Suppressor macrophage (primary cell): ENCODE data around the gene DIAPH3.

Experiments
- DNase-seq, 4 experiments: peaks; one replicate each; pipeline ENCODE4 v3.0.0-alpha.2; 2020 to 2022

The DIAPH3 gene

DNA sequence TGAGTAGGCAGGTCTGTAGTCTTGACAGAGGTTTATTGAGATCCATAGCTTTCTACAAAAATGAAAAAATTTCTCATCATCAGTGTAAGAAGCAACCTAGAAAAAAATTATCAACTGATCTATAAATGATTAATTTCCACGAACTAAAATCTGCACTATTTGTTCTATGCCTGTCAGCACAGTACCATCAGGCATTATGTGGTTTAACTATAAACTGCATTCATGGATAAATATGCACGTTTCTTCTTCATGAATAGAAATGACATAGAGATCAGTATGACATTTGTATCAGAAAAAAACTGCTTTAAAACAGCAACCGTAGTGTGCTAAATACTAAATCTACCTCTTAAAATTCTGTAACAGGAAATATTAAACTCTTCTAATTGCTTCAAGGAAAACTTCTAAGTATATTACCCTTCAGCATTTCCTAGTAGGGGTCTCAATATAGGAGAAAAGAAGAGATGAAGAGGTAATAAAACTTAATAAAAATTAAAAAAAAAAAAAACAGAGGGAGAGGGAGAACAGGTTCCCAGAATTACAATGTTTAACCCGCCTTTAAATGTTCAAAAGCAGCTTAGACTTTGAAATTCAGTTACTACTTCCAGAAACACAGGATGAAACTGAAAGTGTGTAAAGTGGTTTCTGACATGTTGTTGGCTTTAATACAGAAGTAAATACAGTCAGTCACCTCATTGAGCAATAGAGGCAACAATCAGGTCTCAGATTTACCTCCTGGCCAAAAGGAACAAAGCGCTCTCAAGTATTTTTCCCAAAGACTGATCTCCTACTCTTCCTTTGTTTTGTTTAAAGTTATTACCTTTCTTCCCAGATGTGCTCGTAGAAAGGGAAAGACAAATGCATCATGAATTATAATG, 144.4 kb downstream of the DIAPH3 start:
- peak; percentile 7 to 59 (median 40) for DNase-seq

DNA sequence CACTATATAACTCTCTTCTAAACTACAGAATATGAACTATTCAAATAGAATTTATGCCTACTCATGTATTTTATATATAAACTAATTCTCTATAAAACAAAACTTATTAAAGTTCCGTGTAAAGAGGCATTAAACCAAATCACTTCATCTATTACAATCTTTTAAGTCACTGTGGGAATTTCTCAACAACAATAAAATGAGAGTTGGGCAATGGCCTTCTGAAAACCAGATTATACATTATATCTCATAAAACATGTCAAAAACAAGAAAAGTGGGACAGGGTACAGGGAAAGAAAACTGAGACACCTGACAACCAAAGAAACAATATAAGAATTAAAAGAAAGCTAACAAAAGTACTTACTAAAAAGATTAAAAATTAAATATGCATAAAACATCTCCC, 145.2 kb downstream of the DIAPH3 start:
- DNase-seq: no peak

DNA sequence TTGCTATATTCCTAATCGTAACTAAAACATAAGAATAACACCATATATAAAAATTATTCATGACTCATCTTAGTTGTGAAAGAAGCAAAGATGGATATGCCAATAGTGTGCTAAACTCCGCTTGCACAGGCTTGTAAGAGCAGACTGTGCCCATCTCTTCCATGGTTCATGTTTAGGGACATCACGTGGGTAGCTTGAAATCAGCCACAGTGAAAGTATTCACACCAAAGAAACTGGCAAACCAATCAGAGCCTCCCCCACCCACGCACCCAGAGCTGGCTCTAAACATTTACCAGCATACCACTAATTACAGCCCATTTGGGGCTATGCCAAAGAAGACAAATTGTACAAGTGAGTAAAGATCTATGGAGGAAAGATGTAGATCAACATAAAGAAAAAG, 147.5 kb downstream of the DIAPH3 start:
- DNase-seq: no peak

DNA sequence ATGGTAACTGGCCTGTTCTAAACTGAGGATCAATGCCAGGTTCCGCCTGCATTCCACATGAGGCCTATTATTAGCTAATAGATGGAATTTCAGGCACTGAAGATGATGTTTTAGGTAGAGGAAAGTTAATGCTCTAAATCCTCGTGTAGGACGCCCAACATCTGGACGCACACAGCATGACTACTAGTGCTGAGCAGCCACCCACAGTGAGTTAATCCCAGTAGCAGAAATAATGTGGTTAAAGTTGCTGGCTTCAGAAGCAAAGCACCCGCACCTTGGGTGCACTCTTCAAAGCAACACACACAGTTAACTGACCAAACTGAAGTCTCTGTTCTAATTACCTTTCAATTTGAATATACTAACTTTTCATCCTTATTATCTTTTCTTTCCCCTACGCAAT, 150.6 kb downstream of the DIAPH3 start:
- no peak for DNase-seq

DNA sequence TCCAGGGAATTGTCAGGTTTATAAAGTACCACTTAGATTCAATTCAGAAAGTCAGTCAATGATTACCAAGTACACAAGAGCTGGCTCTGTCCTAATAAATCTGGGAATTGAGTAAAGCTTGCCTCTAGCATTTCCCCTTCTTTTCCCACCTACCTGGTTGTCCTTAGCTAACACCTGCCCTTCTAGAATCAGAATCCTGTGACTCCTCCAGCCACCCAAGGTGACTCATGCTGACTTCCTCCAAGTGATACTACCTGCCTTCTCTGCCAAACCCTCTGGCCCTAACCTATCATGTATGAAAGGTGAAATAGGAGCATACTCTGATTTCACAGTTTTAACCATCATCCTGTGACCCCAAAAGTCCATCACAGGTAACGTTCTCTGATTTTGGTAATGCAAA, 151.2 kb downstream of the DIAPH3 start:
- DNase-seq: no peak

DNA sequence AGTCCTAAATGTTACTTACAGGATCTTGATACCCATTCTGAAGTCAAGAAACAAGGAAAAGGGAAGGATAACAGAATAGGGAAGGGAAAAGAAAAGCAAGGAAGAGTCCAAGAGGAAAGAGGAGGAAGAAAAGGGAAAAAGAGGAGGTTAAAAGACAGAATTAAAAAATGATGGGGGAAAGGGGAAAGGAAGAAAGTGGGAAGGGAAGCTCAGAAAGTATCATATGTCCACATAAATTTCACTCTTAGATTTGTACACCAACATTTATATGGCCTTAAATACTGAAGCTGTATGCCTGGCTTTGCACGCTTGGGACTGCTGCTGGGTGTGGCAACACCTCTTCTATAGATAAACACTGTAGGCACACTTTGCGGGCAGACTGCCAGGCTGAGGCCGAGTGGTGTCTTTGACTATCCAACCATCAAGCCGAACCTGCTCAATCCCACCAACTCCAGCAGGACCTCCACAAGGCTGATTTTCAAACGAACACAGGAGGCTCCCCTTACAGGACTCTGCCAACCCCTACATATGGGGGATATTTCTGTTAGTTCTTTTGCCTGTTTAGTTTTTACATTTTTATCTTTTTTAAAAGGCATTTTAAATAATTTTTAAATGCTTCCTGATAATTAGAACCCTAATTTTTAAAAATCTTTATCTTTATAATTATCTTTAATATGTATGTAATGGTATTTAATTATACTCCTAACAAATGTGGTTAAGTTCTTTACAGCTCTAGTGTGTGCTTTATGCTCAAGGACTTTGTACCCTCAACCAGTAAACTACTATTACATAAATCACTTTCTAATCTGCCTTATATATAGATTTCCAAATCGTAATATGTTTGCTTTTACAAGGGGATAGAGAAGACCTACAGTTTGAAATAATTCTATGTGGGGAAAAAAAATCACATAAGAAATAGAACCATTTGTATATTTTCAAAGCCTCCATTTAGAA, 154.2 kb downstream of the DIAPH3 start:
- no peak for DNase-seq

DNA sequence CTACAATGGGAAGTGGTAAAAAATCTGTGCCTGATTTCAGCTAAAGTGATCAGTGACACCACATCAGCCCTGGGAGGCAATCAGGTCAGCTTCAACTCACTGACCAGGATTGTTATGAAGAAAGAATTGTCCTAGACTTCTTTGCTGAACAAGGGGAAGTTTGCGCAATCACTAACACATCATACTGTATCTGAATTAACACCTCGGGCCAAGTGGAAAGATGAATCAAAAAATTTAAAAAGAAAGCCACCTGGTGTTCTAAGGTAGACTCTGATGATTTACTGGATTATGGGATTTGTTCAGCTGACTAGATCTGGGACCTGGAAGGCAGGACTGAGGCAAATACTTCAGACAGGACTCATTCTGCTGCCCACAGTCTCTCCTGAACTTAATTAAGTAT, 161.8 kb downstream of the DIAPH3 start:
- peak in 3 of 4 experiments; percentile 2 to 41 (median 28) for DNase-seq

DNA sequence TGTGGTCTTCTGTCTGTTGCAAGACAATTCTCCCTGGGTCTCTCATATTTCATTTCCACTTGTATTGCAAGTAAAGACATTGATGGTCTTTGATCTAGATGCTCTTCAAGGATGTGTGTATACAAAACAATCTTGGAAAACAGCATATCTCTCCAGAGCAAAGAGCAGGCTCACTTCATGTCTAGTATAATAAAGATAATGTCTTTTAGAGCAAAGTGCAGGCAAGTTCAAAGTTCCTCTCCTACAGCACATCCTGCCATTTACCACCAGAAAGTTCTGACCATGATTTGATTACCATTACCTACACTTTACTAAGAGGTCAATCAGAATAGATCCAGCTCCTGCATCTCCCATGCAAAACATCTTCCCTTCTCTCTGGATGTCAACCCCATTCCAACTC, 162.8 kb downstream of the DIAPH3 start:
- DNase-seq: no peak

DNA sequence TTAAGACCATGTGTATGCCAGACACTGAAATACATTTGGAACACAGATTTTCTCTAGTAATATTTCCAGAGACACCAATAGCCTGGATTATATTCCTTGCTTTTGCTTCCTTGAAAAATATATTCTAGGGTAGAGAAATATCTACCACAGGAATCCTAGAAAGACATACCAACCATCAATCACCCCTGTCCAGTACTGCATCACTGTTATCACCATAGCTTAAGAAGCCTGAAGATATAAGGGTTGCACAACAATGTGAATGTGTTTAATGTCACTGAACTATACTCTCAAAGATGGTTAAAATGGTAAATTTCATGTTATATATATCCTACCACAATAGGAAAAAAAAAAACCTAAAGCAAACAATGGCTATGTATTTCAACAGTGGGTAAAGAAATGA, 163.6 kb downstream of the DIAPH3 start:
- no peak for DNase-seq

DNA sequence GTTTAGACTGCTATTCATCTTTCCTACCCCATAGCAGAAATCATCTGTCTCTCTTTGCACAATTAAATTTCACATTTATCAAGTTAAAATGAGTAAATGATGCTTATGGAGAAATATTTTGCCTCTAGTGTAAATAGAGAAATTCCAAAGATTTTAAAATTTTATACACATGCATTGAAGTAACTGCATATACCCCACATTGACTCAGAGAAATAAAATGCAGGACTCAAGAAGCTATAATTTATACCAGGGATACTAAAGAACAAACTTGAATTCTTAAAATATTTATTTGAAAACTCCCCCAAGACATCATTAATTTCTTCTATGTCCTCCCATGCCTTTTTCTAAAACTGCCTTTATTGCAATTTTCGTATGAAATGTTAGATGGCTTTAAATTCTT, 165.8 kb downstream of the DIAPH3 start:
- no peak for DNase-seq

DNA sequence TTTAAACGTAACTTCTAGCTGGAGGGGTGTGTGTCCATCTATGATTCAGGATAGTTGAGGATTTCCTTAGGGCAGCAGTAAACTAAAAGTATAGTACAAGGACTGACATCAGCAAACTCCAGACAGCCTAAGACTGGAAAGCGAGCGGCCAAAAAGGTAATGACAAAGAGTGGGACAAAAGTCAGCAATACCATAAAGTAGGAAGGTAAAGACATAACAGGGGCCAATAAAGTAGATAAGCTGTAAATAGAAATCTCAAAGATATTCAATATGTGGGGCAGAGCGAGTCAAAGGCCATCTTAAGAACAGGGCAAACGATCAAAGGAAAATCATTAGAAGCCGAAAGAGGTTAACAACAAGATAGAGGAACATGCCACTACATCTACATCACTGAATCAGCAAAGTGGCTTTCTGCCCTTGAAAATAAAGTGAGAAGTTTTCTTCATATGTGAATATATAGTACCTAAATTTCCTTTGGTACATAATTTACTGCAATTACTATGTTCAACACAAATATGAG, 167.2 kb downstream of the DIAPH3 start:
- no peak for DNase-seq

DNA sequence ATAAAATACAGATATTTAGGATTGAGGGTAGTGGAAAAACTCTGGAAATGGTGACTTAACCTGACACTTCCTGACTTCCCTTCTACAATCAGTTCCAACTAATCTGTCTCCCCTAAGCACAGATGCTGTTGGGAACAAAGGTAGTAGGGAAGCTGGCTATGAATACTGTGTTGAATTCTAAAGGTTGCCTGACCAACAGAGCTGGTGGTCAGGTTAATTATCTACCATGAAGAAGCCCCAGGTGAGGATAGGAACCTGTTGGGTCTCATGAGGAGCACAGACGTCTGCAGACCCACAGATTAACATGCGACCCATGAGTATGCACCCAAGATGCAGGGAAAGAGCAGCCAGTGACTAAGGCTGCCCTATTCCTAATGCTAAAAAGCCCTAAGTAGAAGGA, 172.3 kb downstream of the DIAPH3 start:
- DNase-seq: no peak

DNA sequence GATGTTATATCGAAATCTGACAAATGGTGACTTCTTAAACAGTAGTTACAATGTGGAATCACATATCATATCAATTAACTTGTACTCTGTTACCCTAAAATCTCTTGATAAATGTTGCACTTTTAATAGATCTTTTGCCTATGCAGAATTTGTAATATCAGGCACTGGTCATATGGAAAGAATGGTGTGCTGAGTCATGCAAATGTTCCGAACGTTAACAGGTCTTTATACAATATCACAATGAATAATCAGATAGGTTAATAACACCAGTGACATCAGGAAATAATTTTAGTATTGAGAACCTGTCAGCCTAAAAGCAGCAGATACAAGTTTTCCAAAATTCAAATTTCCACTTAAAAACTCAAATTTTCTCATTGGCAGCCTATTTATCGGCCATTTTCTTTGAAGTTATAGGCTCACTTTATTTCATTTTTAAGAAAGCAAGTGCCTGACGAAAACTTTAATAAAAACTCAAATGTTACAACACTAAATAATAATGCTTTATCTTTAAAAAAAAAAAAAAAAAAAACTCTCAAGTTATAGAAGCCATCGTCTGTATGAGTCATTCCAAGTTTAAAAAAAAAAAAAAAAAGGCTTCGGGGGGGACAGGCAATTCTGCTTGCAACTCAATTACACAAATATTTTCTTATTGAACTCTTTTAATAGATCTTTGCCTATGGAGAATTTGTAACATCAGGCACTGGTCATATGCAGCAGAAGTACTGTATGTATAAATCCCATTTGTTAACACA, 180.9 kb downstream of the DIAPH3 start:
- no peak for DNase-seq

DNA sequence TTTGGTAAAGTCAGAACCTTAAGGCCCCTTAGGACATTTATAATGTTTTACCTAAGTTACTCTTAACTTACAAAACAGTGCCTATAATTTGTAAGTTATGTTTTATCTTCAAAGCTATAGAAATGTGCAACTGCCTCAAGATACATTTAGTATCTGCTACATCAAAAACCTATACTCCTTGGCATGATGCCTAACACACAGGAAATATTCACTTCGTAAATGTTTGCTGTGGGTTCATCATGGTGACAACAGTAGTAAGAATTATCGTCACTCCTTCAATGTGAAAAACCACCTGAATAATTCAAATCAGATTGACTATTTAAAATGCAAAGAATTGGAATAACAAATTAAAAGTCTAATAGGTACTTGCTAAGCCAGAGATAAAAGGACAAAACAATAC, 184.1 kb downstream of the DIAPH3 start:
- no peak for DNase-seq

DNA sequence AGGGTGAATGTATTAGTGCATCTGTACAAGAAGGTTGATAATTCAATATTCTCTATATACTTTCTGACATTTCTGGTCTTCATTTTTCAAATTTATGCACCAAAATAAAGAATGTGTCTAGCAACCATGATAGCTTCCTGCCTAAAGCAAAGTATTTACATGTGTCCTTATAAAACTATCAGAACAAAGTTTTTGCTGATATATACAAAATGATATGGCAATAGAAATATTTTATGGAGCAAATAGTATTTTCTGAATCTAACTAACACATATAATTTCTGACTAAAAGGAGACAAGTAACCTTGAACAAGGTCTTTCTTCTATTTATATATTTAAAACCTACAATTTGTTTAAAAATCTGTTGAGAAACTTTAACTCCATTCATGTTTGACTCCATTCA, 184.9 kb downstream of the DIAPH3 start:
- no peak for DNase-seq

DNA sequence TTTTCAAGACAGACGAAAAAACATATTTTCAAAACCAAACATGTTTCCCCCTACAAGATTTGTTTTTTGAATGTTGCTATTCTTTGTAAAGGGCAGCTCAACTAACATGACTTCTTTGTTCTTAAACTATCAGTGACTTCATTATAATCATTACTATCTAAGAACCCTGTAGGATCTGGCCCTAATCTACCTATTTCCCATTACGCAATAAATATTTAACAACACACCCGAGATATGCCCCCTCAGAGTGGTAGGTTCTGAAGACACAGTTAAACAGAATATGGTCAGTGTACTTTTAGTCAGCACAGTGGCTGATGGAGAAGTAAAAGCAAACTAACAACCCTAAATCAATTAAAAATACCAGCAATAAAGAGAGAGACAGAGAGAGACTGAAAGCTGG, 186.9 kb downstream of the DIAPH3 start:
- no peak for DNase-seq

DNA sequence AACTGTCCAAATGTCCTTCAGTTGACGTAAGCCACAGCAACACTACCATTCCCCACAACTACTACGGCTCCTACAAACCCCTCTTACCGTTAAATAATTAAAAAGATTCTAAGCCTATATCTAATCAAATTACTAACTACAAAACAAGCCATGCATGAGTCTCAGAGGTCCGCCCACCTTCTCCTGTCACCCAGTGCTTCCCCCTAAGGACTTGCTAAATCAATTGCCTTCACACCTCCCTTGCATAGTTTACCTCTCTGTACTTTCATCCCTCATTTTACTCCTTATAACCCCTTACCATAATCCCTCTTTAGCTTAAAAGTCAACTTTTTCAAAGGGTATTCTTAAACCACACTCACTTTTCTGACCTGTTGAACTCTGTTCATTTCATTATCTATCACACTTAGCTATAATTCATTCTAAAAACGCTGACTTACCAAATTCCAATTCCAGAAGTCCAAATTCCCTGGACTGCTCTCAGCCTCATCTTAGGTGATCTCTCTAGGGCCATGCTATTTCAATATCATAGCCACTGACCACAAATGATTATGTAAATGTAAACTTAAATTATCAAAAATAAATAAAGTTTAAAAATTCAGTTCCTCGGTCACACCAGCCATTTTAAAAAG, 187.8 kb downstream of the DIAPH3 start:
- no peak for DNase-seq

DNA sequence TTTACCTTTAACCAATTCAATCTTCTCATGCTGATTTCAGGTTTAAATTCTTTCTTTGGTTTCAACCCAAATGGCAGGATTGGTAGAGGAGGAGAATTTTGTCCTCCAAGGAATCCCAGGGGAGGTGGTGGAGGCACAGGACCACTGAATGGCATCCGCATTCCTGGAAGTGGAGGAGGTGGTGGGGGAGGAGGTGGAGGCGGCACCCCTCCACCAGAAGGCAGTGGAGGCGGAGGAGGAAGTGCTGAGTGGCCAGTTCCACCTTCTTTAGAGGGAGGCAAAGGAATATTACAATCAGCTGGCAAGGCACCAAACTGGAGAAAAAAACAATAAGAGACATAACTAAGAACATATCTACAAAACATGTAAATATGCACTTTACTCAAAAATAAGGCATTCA, 192.9 kb downstream of the DIAPH3 start:
- DNase-seq: peak in 1 of 4 experiments; percentile 2

DNA sequence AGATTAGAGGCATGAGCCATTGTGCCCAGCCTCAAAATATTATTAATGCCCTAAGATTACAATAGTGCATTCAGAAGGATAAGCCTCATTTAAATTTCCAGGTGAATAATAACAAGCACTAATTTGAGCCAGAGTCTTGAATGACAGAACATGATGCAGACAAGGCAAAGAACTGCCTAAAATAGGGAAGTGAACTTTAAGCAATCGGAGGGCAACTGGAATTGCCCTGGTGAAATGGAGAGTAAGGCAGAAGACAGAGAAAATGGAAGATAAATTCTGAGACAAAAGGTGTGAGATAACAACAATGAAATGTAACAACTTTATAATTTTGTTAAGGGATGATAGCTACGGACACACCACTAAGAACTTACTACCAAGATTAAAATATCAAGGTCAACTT, 199.9 kb downstream of the DIAPH3 start:
- peak; percentile 4 to 44 (median 22) for DNase-seq

DNA sequence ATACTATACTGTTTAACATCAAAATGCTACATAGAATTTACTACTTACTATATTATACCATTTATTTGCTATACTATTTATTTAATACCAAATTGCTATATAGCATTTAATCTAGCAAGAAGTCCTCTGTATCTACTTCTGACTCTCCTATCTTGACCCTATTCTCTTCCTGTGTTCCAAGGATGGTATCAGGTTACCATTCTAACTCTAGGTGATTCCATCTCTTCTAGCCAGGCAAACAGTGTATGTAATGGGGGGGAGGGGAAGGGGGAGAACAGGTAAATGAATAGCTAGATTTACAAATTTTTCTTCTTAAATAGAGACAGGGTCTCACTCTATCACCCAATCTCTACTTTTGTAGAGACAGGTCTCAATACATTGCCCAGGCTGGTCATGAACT, 200.3 kb downstream of the DIAPH3 start:
- DNase-seq: no peak

DNA sequence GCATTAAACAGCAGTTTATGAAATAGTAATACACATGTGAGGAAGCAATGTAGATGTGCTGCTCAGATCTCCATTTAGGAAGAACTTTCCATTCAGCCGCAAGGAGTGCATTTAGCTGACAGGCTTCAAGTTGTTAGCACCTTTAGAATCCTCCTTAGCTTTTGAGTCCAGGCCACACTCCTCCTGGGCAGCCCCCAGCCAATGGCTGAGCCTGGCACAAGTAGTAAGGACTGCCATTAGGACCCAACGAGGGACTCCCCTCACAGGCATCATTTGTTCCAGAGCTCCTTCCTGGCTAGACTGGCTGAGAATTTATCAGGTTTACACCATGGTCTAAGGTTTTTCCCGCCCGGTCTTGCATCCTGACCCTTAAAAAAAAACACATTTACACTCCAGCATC, 201.4 kb downstream of the DIAPH3 start:
- no peak for DNase-seq

DNA sequence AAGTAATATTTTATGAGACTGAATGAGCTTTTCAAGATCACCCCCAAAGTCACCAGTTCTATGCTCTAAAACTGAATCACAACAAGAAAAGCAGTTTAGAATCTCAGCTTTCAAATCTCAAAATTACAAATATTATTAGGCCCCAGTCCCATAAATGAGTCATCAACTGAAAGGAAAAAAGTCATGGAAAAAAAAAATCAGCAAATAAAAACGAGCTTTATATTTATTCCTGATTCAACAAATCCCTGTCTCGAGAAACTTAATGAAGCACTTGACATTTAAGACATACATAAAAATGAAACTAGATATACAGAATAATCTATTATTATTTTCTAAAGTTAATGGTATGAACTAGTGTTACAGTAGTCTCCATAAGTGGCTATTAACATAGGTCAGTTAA, 203.0 kb downstream of the DIAPH3 start:
- DNase-seq: no peak
